HEK293 (cell line): ENCODE data around the gene SIX2.

Source experiments
- ZFP3 ChIP-seq: fragments of 450-650 bp; formaldehyde crosslinking; IDR thresholded peaks from 2 replicates; pipeline ENCODE4 v1.5.1; 2016; ENCODE audit warnings: low read depth, missing biosample characterization, missing genetic modification characterization
- ZSCAN30 ChIP-seq: fragments of 450-650 bp; IDR thresholded peaks from 2 replicates; pipeline ENCODE4 v1.5.1; 2018; ENCODE audit warnings: missing biosample characterization, mild to moderate bottlenecking, missing genetic modification characterization, moderate library complexity

DNA sequence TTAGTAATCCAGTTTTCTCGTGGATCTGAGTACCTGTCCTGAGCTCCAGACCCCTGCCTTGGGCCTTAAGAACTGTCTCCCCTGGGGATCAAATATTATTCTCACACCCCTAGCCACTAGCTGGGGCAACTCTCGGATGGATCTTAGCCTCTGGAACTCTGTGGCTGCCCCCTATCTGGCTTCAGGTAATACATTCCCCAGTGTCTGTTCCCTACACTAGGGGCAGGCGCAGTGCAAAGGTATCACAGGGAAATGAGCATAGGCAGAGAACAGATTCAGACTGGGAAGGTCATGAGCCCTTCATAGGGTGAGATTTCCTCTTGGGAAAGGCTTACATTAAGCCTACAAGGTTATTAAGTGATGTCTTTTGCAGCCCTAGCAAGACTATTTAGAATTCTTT is 11.2 kb upstream of the SIX2 start:
- TF ChIP-seq ZSCAN30 (tag by site-specific recombination) (no peak), ZFP3 (no peak)
